ENCODE results near the gene ZSWIM8. TPM values are rescaled to one million over a fixed set of nuclear protein-coding genes. Genes with fewer than 3 reads are reported as not detected.

ZSWIM8 gene
- polyA plus RNA-seq, 2 of the 4 experiments (the other 2 are of a cell fraction) = 24.3 to 44.5 TPM

GRCh38 chr10:73763343-73763742 lies 22.1 kb upstream of the ZSWIM8 start (continued):
- TF ChIP-seq FOSL2 (IDR thresholded peaks at IDR 0.05) (no peak), FOSL2 (CRISPR knock-in tag; IDR thresholded peaks at IDR 0.05) (no peak), ZFP36 (IDR thresholded peaks at IDR 0.05; ENCODE audit: borderline replicate concordance, partially characterized antibody) (no peak), MAZ (IDR thresholded peaks at IDR 0.05; ENCODE audit: borderline replicate concordance, low read depth, low read length) (no peak), RFX5 (IDR thresholded peaks at IDR 0.05) (no peak), KDM5A (IDR thresholded peaks at IDR 0.05) (no peak), NPAS2 (CRISPR knock-in tag; IDR thresholded peaks at IDR 0.05; ENCODE audit: borderline replicate concordance) (no peak), TFCP2L1 (CRISPR knock-in tag; IDR thresholded peaks at IDR 0.05) (no peak), ESRRA (IDR thresholded peaks at IDR 0.05; ENCODE audit: borderline replicate concordance, low read length) (no peak)

DNA sequence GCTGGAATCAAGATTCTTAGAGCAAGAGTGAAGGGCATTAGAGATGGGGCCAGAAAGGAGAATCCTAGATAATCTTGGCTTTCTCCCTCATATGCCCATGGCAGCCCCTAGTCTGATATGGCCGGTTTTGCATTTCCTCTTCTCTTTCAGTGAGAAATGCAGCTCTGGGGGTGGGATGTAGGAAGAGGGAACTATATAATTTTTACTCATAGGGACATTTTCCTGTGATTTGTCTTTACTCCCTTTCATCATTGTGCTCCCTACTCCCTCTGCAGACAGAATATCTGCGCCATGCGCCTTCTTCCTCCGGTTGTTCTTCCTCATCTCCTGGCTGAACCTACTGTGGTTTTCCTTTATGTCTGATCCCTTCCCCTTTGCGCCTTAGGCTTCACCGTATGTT lies 20.3 kb upstream of the ZSWIM8 start:
- H3K27ac ChIP-seq = no peak overlapping the region
- WGBS (ENCODE audit: missing lambda C conversion rate) = 95% methylated on average over 6 of the region's 6 CpGs
- H3K4me2 ChIP-seq = no peak overlapping the region
- DNase-seq (ENCODE audit: low read depth in 1 of 2, low spot score in 1 of 2) (no peak), ATAC-seq (no peak), FAIRE-seq (no peak)
- H3K4me1 ChIP-seq = peaks cover 14% of the 10 kb centered on the region; the same call in 2 of the 3 replicates
- no peaks in the 10 kb centered on the region for H3K9me3 ChIP-seq
- CTCF ChIA-PET = interaction anchor here (0.8 kb wide), 1 partner anchor 9 kb away, joined by 3 read pairs; no protein-coding TSS in a partner anchor
- no peak overlapping the region for H3K4me3 ChIP-seq
- POLR2A ChIA-PET = interaction anchor here (1.0 to 1.2 kb wide), 2 partner anchors 17 to 35 kb away, joined by 3 read pairs; partner anchors contain the start of gene CHCHD1
- TF ChIP-seq, protein P1, sequence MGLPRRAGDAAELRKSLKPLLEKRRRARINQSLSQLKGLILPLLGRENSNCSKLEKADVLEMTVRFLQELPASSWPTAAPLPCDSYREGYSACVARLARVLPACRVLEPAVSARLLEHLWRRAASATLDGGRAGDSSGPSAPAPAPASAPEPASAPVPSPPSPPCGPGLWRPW (IDR thresholded peaks at IDR 0.05) = no peak
- TF ChIP-seq CHD2 (IDR thresholded peaks at IDR 0.05; ENCODE audit: low read length, partially characterized antibody) (no peak), RFX5 (IDR thresholded peaks at IDR 0.05) (no peak), ZNF302 (CRISPR knock-in tag; IDR thresholded peaks at IDR 0.05) (no peak), HDAC2 (IDR thresholded peaks at IDR 0.05) (no peak), HOXA7 (CRISPR knock-in tag; IDR thresholded peaks at IDR 0.05) (no peak), TFCP2L1 (CRISPR knock-in tag; IDR thresholded peaks at IDR 0.05) (no peak), KDM1A (IDR thresholded peaks at IDR 0.05; ENCODE audit: low read depth) (no peak), ZFP36 (IDR thresholded peaks at IDR 0.05; ENCODE audit: borderline replicate concordance, partially characterized antibody) (no peak), SMC3 (IDR thresholded peaks at IDR 0.05) (no peak), ESRRA (IDR thresholded peaks at IDR 0.05; ENCODE audit: borderline replicate concordance, low read length) (no peak)

DNA sequence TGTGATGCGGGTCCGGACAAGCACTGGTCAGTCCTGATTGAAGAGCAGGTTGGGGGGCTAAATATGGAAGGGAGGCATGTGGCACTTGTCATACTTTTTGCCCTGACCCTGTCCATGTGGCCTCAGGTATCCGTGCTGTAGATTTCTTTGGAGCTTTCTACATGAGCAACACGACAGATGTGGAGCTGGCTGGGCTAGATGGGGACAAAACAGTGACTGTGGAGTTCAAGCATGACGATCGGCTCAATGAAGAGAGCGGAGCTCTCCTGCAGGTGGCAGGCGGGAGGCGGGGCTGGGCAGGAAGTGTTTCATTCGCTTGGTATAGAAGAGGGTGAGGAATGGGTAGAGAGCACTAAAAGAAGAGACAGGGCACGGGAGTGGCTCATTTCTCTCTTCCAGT lies 16.5 kb upstream of the ZSWIM8 start:
- Histone ChIP-seq H3K27ac (no peak overlapping the region), H3K4me2 (no peak overlapping the region), H3K4me1 (peaks cover 12% of the 10 kb centered on the region), H3K9me3 (no peaks in the 10 kb centered on the region), H3K4me3 (no peak overlapping the region)
- POLR2A ChIA-PET = interaction anchor here (0.6 kb wide), 1 partner anchor 9 kb away, joined by 9 read pairs; no protein-coding TSS in a partner anchor
- FAIRE-seq = no peak
- ATAC-seq = no peak
- 94% methylated on average over 11 of the region's 11 CpGs for WGBS (ENCODE audit: missing lambda C conversion rate)
- TF ChIP-seq, protein P2, sequence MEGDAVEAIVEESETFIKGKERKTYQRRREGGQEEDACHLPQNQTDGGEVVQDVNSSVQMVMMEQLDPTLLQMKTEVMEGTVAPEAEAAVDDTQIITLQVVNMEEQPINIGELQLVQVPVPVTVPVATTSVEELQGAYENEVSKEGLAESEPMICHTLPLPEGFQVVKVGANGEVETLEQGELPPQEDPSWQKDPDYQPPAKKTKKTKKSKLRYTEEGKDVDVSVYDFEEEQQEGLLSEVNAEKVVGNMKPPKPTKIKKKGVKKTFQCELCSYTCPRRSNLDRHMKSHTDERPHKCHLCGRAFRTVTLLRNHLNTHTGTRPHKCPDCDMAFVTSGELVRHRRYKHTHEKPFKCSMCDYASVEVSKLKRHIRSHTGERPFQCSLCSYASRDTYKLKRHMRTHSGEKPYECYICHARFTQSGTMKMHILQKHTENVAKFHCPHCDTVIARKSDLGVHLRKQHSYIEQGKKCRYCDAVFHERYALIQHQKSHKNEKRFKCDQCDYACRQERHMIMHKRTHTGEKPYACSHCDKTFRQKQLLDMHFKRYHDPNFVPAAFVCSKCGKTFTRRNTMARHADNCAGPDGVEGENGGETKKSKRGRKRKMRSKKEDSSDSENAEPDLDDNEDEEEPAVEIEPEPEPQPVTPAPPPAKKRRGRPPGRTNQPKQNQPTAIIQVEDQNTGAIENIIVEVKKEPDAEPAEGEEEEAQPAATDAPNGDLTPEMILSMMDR (IDR thresholded peaks at IDR 0.05) = no peak
- no peak for TF ChIP-seq EHMT2 (IDR thresholded peaks at IDR 0.05; ENCODE audit: low read depth)
- no peak for DNase-seq (ENCODE audit: low read depth in 1 of 2, low spot score in 1 of 2)
- CTCF ChIA-PET = interaction anchor here (1.0 to 2.4 kb wide), 3 partner anchors 10 to 28 kb away, joined by 3 to 10 read pairs (median 6); partner anchors contain the start of gene ZSWIM8

DNA sequence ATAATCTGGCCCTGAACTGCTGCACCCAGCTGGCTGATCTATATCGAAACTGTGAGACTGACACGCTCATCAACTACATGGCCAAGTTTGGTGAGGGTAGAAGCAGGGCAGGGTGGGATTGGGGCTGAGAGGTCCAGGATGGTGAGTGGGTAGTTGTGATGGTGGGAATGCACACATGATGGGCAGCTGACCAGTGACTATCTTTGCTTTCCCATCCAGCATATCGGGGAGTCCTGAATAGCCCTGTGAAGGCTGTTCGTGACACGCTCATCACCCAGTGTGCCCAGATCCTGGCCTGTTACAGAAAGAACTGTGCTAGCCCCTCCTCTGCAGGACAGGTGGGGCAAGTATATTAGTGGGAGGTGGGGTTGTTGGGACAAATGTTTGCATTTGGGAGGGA lies 16.0 kb upstream of the ZSWIM8 start:
- POLR2A ChIA-PET = interaction anchor here (1.6 kb wide), 1 partner anchor 39 kb away, joined by 3 read pairs; no protein-coding TSS in a partner anchor
- H3K9me3 ChIP-seq = no peaks in the 10 kb centered on the region
- CTCF ChIA-PET = interaction anchor here (2.2 to 2.4 kb wide), 2 partner anchors 10 to 15 kb away, joined by 6 to 10 read pairs; partner anchors contain the start of gene ZSWIM8
- H3K4me3 ChIP-seq = no peak overlapping the region
- ATAC-seq (no peak), DNase-seq (ENCODE audit: low read depth in 1 of 2, low spot score in 1 of 2) (no peak), FAIRE-seq (no peak)
- no peak overlapping the region for H3K27ac ChIP-seq
- peaks cover 17% of the 10 kb centered on the region for H3K4me1 ChIP-seq
- WGBS (ENCODE audit: missing lambda C conversion rate) = 93% methylated on average over 5 of the region's 5 CpGs
- TF ChIP-seq NR3C1 (IDR thresholded peaks at IDR 0.05) = no peak
- TF ChIP-seq MAZ (IDR thresholded peaks at IDR 0.05; ENCODE audit: borderline replicate concordance, low read depth, low read length) = no peak
- no peak for TF ChIP-seq ZFP36 (IDR thresholded peaks at IDR 0.05; ENCODE audit: borderline replicate concordance, partially characterized antibody)
- no peak for TF ChIP-seq SMC3 (IDR thresholded peaks at IDR 0.05)
- TF ChIP-seq, protein P3, sequence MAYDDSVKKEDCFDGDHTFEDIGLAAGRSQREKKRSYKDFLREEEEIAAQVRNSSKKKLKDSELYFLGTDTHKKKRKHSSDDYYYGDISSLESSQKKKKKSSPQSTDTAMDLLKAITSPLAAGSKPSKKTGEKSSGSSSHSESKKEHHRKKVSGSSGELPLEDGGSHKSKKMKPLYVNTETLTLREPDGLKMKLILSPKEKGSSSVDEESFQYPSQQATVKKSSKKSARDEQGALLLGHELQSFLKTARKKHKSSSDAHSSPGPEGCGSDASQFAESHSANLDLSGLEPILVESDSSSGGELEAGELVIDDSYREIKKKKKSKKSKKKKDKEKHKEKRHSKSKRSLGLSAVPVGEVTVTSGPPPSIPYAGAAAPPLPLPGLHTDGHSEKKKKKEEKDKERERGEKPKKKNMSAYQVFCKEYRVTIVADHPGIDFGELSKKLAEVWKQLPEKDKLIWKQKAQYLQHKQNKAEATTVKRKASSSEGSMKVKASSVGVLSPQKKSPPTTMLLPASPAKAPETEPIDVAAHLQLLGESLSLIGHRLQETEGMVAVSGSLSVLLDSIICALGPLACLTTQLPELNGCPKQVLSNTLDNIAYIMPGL (CRISPR knock-in tag; IDR thresholded peaks at IDR 0.05; ENCODE audit: borderline replicate concordance) = no peak
- no peak for TF ChIP-seq HDAC2 (IDR thresholded peaks at IDR 0.05)
- H3K4me2 ChIP-seq = no peak overlapping the region
